Small intestine (tissue), 7 donors: Measurements from ENCODE around the gene PARP8. TPM values are rescaled to one million over a fixed set of nuclear protein-coding genes. Genes with fewer than 3 reads are reported as not detected.
A peak's percentile ranks its signal among the peaks of the same experiment; 100 is the strongest.
"Not testable (repeated sequence)": the region's sequence is repeated elsewhere in the genome, so short reads cannot be mapped to it uniquely, and the experiment has no call there.

Source experiments
- DNase-seq, 2 donors: peaks; one replicate each; pipeline versions ENCODE4 v3.0.0 to v3.0.0-alpha.2; 2013
- FAIRE-seq: peaks from 2 replicates; lab custom pipeline; 2012; peaks lifted over from hg19 to GRCh38; lab: Jason Lieb, UNC
- H3K27ac ChIP-seq, 3 donors: one replicate each; pipeline ENCODE4 v1.5.1; 2013; ENCODE audit warnings: low read length in 2 of 3, mild to moderate bottlenecking in 2 of 3, control low read depth in 1 of 3, inconsistent platforms in 1 of 3, low read depth in 1 of 3, moderate library complexity in 1 of 3
- H3K27me3 ChIP-seq, 3 donors: one replicate each; pipeline ENCODE4 v1.6.1; 2013; ENCODE audit warnings: low read length in 3 of 3, inconsistent platforms in 1 of 3; ENCODE audit not compliant: control insufficient read depth in 3 of 3, insufficient read depth in 3 of 3
- H3K36me3 ChIP-seq, 3 donors: one replicate each; pipeline ENCODE4 v1.6.1; 2013; ENCODE audit warnings: low read length in 3 of 3, inconsistent platforms in 1 of 3, low read depth in 1 of 3, mild to moderate bottlenecking in 1 of 3, moderate library complexity in 1 of 3; ENCODE audit not compliant: control insufficient read depth in 3 of 3, insufficient read depth in 2 of 3
- H3K4me1 ChIP-seq, 3 donors: one replicate each; pipeline ENCODE4 v1.6.1; 2013; ENCODE audit warnings: low read length in 2 of 3, inconsistent platforms in 1 of 3, low read depth in 1 of 3, mild to moderate bottlenecking in 1 of 3, moderate library complexity in 1 of 3; ENCODE audit not compliant: control insufficient read depth in 3 of 3, insufficient read depth in 2 of 3
- H3K4me3 ChIP-seq, 3 donors: one replicate each; pipeline ENCODE4 v1.5.1; 2013; ENCODE audit warnings: low read length in 3 of 3, control low read depth in 1 of 3, inconsistent platforms in 1 of 3, low read depth in 1 of 3, mild to moderate bottlenecking in 1 of 3, moderate library complexity in 1 of 3
- H3K9me3 ChIP-seq, 2 donors: one replicate each; pipeline ENCODE4 v1.6.1; 2013; ENCODE audit warnings: low read depth in 1 of 2, low read length in 1 of 2; ENCODE audit not compliant: control insufficient read depth in 2 of 2, insufficient read depth in 1 of 2
- WGBS, 3 donors: extraction: QIAGEN DNeasy Blood & Tissue Kit; methylation state at CpG; one replicate each; pipeline ENCODE4 v1.1.7; 2013; 5-methylcytosine and 5-hydroxymethylcytosine counted together
- polyA plus RNA-seq, 4 donors: library from polyadenylated mRNA; stranded (reverse) in 3 of 4; unstranded in 1 of 4; fragments of 200-250 nt in 3 of 4; fragments of 120-200 nt in 1 of 4; gene quantifications; one replicate each; pipeline versions ENCODE4 v1.2.1 to v1.2.3, GENCODE V29; 2013
- donor health status: healthy with polysubstance abuse.
- donor health status: control.
- donor health status: control.
- donor health status: Bipolar disorder and iron deficiency.
- donor health status: healthy.

PARP8 gene
- polyA plus RNA-seq, 4 donors: 6.5 to 11.9 (median 9.8) TPM

- H3K9me3 ChIP-seq: no peaks in the 10 kb centered on the region
- peak in 1 of 2 donors; percentile 74 for DNase-seq
- no peak for FAIRE-seq
- H3K36me3 ChIP-seq: no peaks in the 10 kb centered on the region
- no peaks in the 10 kb centered on the region for H3K27me3 ChIP-seq
- peak overlapping the region in 1 of 3 donors; percentile 49 for H3K27ac ChIP-seq
- no peaks in the 10 kb centered on the region for H3K4me1 ChIP-seq
- no peak overlapping the region for H3K4me3 ChIP-seq
Measured at GRCh38 chr5:50694027-50694590, 27.7 kb downstream of the PARP8 start.

GRCh38 chr5:50694626-50695025 lies 28.2 kb downstream of the PARP8 start:
- not testable (repeated sequence) for H3K4me1 ChIP-seq, H3K36me3 ChIP-seq, H3K9me3 ChIP-seq, FAIRE-seq, H3K27me3 ChIP-seq, H3K4me3 ChIP-seq
- DNase-seq: peak; percentile 46 to 49
- WGBS, 3 donors: 75 to 87% (median 84%) methylated on average over 4 of the region's 4 CpGs
- peak overlapping the region in 1 of 3 donors; percentile 49 for H3K27ac ChIP-seq

GRCh38 chr5:50697739-50698138 lies 31.3 kb downstream of the PARP8 start:
- no peaks in the 10 kb centered on the region for H3K9me3 ChIP-seq
- 84 to 91% (median 90%) methylated on average over 1 of the region's 1 CpG for WGBS, 3 donors
- no peak overlapping the region for H3K27ac ChIP-seq
- H3K27me3 ChIP-seq: no peaks in the 10 kb centered on the region
- DNase-seq: no peak
- no peaks in the 10 kb centered on the region for H3K36me3 ChIP-seq
- FAIRE-seq: no peak
- H3K4me1 ChIP-seq: peaks cover 0 to 2% (median under 1%) of the 10 kb centered on the region in 3 donors
- no peak overlapping the region for H3K4me3 ChIP-seq

- Histone ChIP-seq H3K27me3 (no peaks in the 10 kb centered on the region), H3K4me1 (peaks cover 0 to 4% (median 3%) of the 10 kb centered on the region in 3 donors), H3K9me3 (no peaks in the 10 kb centered on the region), H3K27ac (no peak overlapping the region), H3K36me3 (no peaks in the 10 kb centered on the region), H3K4me3 (no peak overlapping the region)
- FAIRE-seq (no peak), DNase-seq (no peak)
- WGBS, 3 donors: 92 to 98% (median 94%) methylated on average over 2 of the region's 2 CpGs
Measured at GRCh38 chr5:50699737-50700136, 33.3 kb downstream of the PARP8 start.

GRCh38 chr5:50700706-50701105 lies 34.3 kb downstream of the PARP8 start:
- WGBS, 3 donors: 80 to 85% (median 81%) methylated on average over 4 of the region's 4 CpGs
- no peak for DNase-seq
- Histone ChIP-seq H3K9me3 (no peaks in the 10 kb centered on the region), H3K4me1 (peaks cover 0 to 4% (median 3%) of the 10 kb centered on the region in 3 donors), H3K27ac (no peak overlapping the region), H3K27me3 (no peaks in the 10 kb centered on the region), H3K4me3 (no peak overlapping the region), H3K36me3 (no peaks in the 10 kb centered on the region)
- no peak for FAIRE-seq

- Histone ChIP-seq H3K36me3 (no peaks in the 10 kb centered on the region), H3K27ac (no peak overlapping the region), H3K4me3 (no peak overlapping the region), H3K27me3 (no peaks in the 10 kb centered on the region), H3K4me1 (peaks cover 0 to 4% (median 3%) of the 10 kb centered on the region in 3 donors), H3K9me3 (no peaks in the 10 kb centered on the region)
- 61 to 69% (median 66%) methylated on average over 9 of the region's 9 CpGs for WGBS, 3 donors
- DNase-seq: no peak
- no peak for FAIRE-seq
Measured at GRCh38 chr5:50702615-50703366, 36.4 kb downstream of the PARP8 start.

- Histone ChIP-seq H3K27ac (no peak overlapping the region), H3K27me3 (no peaks in the 10 kb centered on the region), H3K4me3 (no peak overlapping the region), H3K9me3 (no peaks in the 10 kb centered on the region), H3K36me3 (no peaks in the 10 kb centered on the region), H3K4me1 (peaks cover 0 to 4% (median 3%) of the 10 kb centered on the region in 3 donors)
- WGBS, 3 donors: 96 to 100% (median 96%) methylated on average over 1 of the region's 1 CpG
- FAIRE-seq: no peak
- DNase-seq: no peak
Measured at GRCh38 chr5:50703367-50703666, 36.9 kb downstream of the PARP8 start.

GRCh38 chr5:50704730-50705129 lies 38.3 kb downstream of the PARP8 start:
- 73 to 87% (median 81%) methylated on average over 3 of the region's 3 CpGs for WGBS, 3 donors
- Histone ChIP-seq H3K27ac (no peak overlapping the region), H3K4me1 (peaks cover 0 to 7% (median 3%) of the 10 kb centered on the region in 3 donors), H3K4me3 (no peak overlapping the region), H3K27me3 (no peaks in the 10 kb centered on the region), H3K9me3 (no peaks in the 10 kb centered on the region), H3K36me3 (no peaks in the 10 kb centered on the region)
- no peak for DNase-seq
- FAIRE-seq: no peak
